Sigmoid colon (tissue), 7 donors: Measurements from ENCODE around the gene CHN2. TPM values are rescaled to one million over a fixed set of nuclear protein-coding genes. Genes with fewer than 3 reads are reported as not detected.

Source experiments
- DNase-seq: peaks from one replicate; pipeline ENCODE4 v3.0.0-alpha.2; 2019
- H3K27ac ChIP-seq, 4 donors: fragments of 200-600 bp; sonication (generic); one replicate each; pipeline ENCODE4 v1.5.1; 2016 to 2019; ENCODE audit warnings: mild to moderate bottlenecking in 1 of 4
- H3K27me3 ChIP-seq, 3 donors: fragments of 200-600 bp; sonication (generic); one replicate each; pipeline ENCODE4 v1.5.1; 2019; ENCODE audit warnings: mild to moderate bottlenecking in 1 of 3
- H3K36me3 ChIP-seq, 4 donors: fragments of 200-600 bp; sonication (generic); one replicate each; pipeline ENCODE4 v1.5.1; 2016 to 2019
- H3K4me1 ChIP-seq, 4 donors: fragments of 200-600 bp; sonication (generic); one replicate each; pipeline ENCODE4 v1.5.1; 2017 to 2019
- H3K4me3 ChIP-seq, 4 donors: fragments of 200-600 bp; sonication (generic); one replicate each; pipeline ENCODE4 v1.5.1; 2017 to 2019; ENCODE audit warnings: mild to moderate bottlenecking in 2 of 4, moderate library complexity in 1 of 4
- H3K9me3 ChIP-seq, 4 donors: fragments of 200-600 bp in 3 of 4; sonication (generic) in 3 of 4; one replicate each; pipeline versions ENCODE4 v1.5.1 to v1.6.1; 2013 to 2019
- EP300 ChIP-seq, 4 donors: sonication (generic); formaldehyde crosslinking; IDR thresholded peaks; one replicate each; pipeline ENCODE4 v1.6.1; 2017; ENCODE audit warnings: antibody characterized with exemption in 4 of 4
- POLR2A ChIP-seq, 2 donors: fragments of 450-650 bp; IDR thresholded peaks; one replicate each; pipeline ENCODE4 v1.6.1; 2016; ENCODE audit warnings: antibody characterized with exemption in 2 of 2, mild to moderate bottlenecking in 2 of 2, moderate library complexity in 2 of 2
- POLR2AphosphoS5 ChIP-seq, 4 donors: sonication (generic); formaldehyde crosslinking; IDR thresholded peaks; one replicate each; pipeline ENCODE4 v1.6.1; 2017; ENCODE audit warnings: antibody characterized with exemption in 4 of 4
- WGBS, 2 donors: extraction: QIAGEN DNeasy Blood & Tissue Kit; methylation state at CpG; one replicate each; pipeline ENCODE4 v1.1.7; 2013; 5-methylcytosine and 5-hydroxymethylcytosine counted together
- intact Hi-C: fragments of 100-400 bp; cut with DNase I; formaldehyde crosslinking; loops from one replicate; pipeline ENCODE4 v1.15.1; 2023
- polyA plus RNA-seq, 3 donors: library from polyadenylated mRNA; stranded (reverse); fragments of 200-250 nt; gene quantifications; one replicate each; pipeline ENCODE4 v1.2.3, GENCODE V29; 2013
- total RNA-seq, 4 donors: library from RNA; depleted of rRNA; stranded (reverse); fragments of >200 nt; gene quantifications; one replicate each; pipeline ENCODE4 v1.1.0, GENCODE V29; 2016
- TF ChIP-seq, protein P1 (sequence below), 4 experiments: fragments of 450-650 bp in 3 of 4; fragments of 200-600 bp in 1 of 4; IDR thresholded peaks; one replicate each; pipeline ENCODE4 v1.5.1; 2016 to 2019; ENCODE audit warnings: antibody characterized with exemption in 4 of 4, mild to moderate bottlenecking in 3 of 4, moderate library complexity in 2 of 4
- donor health status: healthy with polysubstance abuse.
- donor health status: Bipolar disorder and iron deficiency.
- donor health status: healthy.

Gene CHN2
- total and polyA plus RNA-seq, 7 donors = 4.2 to 37.7 (median 15.8) TPM

- Histone ChIP-seq H3K27ac (no peak overlapping the region), H3K27me3 (no peaks in the 10 kb centered on the region), H3K4me1 (no peaks in the 10 kb centered on the region), H3K9me3 (no peaks in the 10 kb centered on the region), H3K36me3 (no peaks in the 10 kb centered on the region), H3K4me3 (no peak overlapping the region)
- DNase-seq = no peak
- 83 to 87% methylated on average over 5 of the region's 5 CpGs for WGBS, 2 donors
- intact Hi-C loops = no loop called here
- TF ChIP-seq, protein P1, sequence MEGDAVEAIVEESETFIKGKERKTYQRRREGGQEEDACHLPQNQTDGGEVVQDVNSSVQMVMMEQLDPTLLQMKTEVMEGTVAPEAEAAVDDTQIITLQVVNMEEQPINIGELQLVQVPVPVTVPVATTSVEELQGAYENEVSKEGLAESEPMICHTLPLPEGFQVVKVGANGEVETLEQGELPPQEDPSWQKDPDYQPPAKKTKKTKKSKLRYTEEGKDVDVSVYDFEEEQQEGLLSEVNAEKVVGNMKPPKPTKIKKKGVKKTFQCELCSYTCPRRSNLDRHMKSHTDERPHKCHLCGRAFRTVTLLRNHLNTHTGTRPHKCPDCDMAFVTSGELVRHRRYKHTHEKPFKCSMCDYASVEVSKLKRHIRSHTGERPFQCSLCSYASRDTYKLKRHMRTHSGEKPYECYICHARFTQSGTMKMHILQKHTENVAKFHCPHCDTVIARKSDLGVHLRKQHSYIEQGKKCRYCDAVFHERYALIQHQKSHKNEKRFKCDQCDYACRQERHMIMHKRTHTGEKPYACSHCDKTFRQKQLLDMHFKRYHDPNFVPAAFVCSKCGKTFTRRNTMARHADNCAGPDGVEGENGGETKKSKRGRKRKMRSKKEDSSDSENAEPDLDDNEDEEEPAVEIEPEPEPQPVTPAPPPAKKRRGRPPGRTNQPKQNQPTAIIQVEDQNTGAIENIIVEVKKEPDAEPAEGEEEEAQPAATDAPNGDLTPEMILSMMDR (IDR thresholded peaks at IDR 0.05) = no peak
- TF ChIP-seq EP300 (IDR thresholded peaks at IDR 0.05) (no peak), POLR2AphosphoS5 (IDR thresholded peaks at IDR 0.05) (no peak), POLR2A (IDR thresholded peaks at IDR 0.05) (no peak)
Measured at GRCh38 chr7:29306319-29306991, 111.9 kb downstream of the CHN2 start.

- DNase-seq = no peak
- WGBS, 2 donors = 93 to 95% methylated on average over 6 of the region's 6 CpGs
- TF ChIP-seq, protein P1 (IDR thresholded peaks at IDR 0.05) = no peak
- TF ChIP-seq POLR2AphosphoS5 (IDR thresholded peaks at IDR 0.05) (no peak), POLR2A (IDR thresholded peaks at IDR 0.05) (no peak)
- Histone ChIP-seq H3K4me1 (no peaks in the 10 kb centered on the region), H3K36me3 (no peaks in the 10 kb centered on the region), H3K4me3 (no peak overlapping the region), H3K9me3 (no peaks in the 10 kb centered on the region), H3K27ac (no peak overlapping the region), H3K27me3 (no peaks in the 10 kb centered on the region)
- intact Hi-C loops = no loop called here
Measured at GRCh38 chr7:29308424-29308823, 113.8 kb downstream of the CHN2 start.

DNA sequence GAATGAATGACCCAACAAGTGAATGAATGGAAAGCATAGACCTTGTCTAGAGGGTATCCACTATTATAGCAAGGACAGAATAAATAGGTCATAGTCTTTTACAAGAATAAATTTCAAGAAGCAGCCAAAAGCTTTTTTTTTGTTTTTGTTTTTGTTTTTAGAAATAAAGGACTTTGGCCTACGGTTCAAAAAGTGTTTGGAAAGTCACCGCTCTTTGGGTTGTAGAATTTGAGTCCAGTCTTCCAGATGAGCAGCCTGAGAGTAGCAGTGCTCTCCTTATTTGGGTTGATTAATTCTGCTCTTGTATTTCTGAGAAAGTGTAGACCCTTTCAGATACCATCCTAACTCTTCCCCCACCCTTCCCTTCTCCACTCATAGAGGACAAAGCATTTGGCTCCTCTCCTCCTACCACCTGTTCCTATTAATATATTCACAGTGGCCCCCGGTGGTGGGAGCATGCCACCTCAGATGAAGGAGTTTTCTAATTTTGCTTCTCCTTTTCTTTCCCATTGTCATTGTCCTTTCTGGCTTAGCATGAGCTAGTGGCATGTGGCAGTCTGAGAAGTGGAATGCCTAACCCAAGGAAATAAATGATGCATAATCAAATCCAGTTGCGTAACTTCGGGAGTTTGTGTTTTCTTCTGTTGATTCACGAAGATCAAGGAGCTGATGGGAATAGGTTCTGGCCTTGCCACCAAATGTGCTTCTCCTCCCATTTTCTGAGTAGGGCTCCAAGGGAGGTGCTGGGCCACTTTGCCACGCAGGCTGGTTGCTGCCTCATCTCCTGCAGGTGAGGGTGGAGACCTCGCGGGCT, 114.7 kb downstream of the CHN2 start:
- no peak for DNase-seq
- WGBS, 2 donors = 91 to 92% methylated on average over 9 of the region's 9 CpGs
- Histone ChIP-seq H3K9me3 (no peaks in the 10 kb centered on the region), H3K4me3 (no peak overlapping the region), H3K36me3 (no peaks in the 10 kb centered on the region), H3K4me1 (no peaks in the 10 kb centered on the region), H3K27me3 (no peaks in the 10 kb centered on the region), H3K27ac (no peak overlapping the region)
- TF ChIP-seq, protein P1 (IDR thresholded peaks at IDR 0.05) = no peak
- TF ChIP-seq POLR2A (IDR thresholded peaks at IDR 0.05) (no peak), POLR2AphosphoS5 (IDR thresholded peaks at IDR 0.05) (no peak), EP300 (IDR thresholded peaks at IDR 0.05) (no peak)
- intact Hi-C loops = no loop called here

DNA sequence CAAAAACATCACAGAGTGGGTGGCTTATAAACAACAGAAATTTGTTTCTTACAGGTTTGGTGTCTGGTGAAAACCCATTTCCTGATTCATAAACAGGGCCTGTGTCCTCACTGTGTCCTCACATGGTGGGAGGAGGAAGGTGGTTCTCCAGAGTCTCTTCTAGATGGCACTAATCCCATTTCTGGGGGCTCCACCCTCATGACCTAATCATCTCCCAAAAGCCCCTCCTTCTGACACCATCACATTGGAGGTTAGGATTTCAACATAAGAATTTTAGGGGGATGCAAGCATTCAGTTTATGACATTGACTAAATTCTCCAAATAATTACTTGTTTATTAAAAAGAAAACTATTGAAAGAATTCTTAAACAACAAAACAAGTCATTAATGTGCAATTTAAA, 116.0 kb downstream of the CHN2 start:
- no peak overlapping the region for H3K27ac ChIP-seq
- no peak overlapping the region for H3K4me3 ChIP-seq
- DNase-seq = no peak
- H3K4me1 ChIP-seq = no peaks in the 10 kb centered on the region
- no peaks in the 10 kb centered on the region for H3K9me3 ChIP-seq
- no peaks in the 10 kb centered on the region for H3K36me3 ChIP-seq
- intact Hi-C loops = no loop called here
- no peaks in the 10 kb centered on the region for H3K27me3 ChIP-seq
- TF ChIP-seq EP300 (IDR thresholded peaks at IDR 0.05) (no peak), POLR2AphosphoS5 (IDR thresholded peaks at IDR 0.05) (no peak), POLR2A (IDR thresholded peaks at IDR 0.05) (no peak)
- TF ChIP-seq, protein P1 (IDR thresholded peaks at IDR 0.05) = no peak
